Measurements from ENCODE around the gene OTOG.

Gene OTOG

DNA sequence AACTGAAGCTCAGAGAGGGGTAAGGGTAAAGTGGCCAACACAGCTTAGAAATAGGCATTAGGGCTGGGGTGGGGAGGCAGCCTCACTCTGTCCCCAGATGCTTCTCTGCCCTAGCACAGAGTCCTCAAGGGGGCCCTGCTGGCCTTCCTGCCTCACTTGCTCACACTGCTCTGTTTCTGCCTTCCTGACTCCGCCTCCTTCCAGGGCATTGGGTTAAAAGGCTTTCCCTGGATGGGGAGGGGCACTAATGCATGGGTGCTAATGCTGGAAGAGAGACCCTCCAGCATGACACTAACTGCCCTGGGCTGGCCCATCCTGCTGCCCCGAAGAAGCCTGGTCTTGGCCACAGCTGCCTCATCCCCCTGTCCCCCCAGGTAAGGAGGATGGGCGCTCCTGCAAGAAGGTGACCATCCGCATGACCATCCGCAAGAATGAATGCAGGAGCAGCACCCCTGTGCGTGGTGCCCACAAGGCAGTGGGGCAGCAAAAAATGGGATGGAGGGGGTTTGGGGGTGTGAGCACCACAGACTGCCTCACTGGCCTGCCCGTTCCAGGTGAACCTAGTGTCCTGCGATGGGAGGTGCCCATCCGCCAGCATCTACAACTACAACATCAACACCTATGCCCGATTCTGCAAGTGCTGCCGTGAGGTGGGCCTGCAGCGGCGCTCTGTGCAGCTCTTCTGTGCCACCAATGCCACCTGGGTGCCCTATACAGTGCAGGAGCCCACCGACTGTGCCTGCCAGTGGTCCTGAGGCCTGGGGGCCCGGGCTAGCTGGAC lies 98.3 kb downstream of the OTOG start:
- H3K36me3 ChIP-seq (replicated peaks; ENCODE audit: insufficient read depth, low read length): no peaks in the 10 kb centered on the region
- H2AFZ ChIP-seq (ENCODE audit: low read length): no peak overlapping the region
- H3K79me2 ChIP-seq (ENCODE audit: low read length): no peaks in the 10 kb centered on the region
- no peak overlapping the region for H3K4me2 ChIP-seq (ENCODE audit: low read depth, low read length)
- no peaks in the 10 kb centered on the region for H3K27me3 ChIP-seq (replicated peaks; ENCODE audit: insufficient read depth, low read length)
- no peaks in the 10 kb centered on the region for H3K4me1 ChIP-seq (ENCODE audit: low read length)
- DNase-seq: no peak
- no peak overlapping the region for H3K9ac ChIP-seq (ENCODE audit: low read length)
- no peak overlapping the region for H3K27ac ChIP-seq (ENCODE audit: low read length)
- H4K20me1 ChIP-seq (ENCODE audit: insufficient read depth, low read length): no peaks in the 10 kb centered on the region
- H3K4me3 ChIP-seq (ENCODE audit: low read length): no peak overlapping the region
- H3K9me2 ChIP-seq (replicated peaks; ENCODE audit: insufficient read depth, low read length): no peaks in the 10 kb centered on the region
- no peaks in the 10 kb centered on the region for H3F3A ChIP-seq (ENCODE audit: insufficient read depth, low read length)
- no peak for TF ChIP-seq EZH2 (optimal IDR thresholded peaks at IDR 0.05; ENCODE audit: low read depth, low read length)
- TF ChIP-seq EZH2phosphoT487 (IDR thresholded peaks at IDR 0.05; ENCODE audit: low read length): no peak
- TF ChIP-seq, protein P1, sequence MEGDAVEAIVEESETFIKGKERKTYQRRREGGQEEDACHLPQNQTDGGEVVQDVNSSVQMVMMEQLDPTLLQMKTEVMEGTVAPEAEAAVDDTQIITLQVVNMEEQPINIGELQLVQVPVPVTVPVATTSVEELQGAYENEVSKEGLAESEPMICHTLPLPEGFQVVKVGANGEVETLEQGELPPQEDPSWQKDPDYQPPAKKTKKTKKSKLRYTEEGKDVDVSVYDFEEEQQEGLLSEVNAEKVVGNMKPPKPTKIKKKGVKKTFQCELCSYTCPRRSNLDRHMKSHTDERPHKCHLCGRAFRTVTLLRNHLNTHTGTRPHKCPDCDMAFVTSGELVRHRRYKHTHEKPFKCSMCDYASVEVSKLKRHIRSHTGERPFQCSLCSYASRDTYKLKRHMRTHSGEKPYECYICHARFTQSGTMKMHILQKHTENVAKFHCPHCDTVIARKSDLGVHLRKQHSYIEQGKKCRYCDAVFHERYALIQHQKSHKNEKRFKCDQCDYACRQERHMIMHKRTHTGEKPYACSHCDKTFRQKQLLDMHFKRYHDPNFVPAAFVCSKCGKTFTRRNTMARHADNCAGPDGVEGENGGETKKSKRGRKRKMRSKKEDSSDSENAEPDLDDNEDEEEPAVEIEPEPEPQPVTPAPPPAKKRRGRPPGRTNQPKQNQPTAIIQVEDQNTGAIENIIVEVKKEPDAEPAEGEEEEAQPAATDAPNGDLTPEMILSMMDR (IDR thresholded peaks at IDR 0.05; ENCODE audit: low read length): no peak
- H3K9me3 ChIP-seq (replicated peaks; ENCODE audit: insufficient read depth, low read length): no peaks in the 10 kb centered on the region

DNA sequence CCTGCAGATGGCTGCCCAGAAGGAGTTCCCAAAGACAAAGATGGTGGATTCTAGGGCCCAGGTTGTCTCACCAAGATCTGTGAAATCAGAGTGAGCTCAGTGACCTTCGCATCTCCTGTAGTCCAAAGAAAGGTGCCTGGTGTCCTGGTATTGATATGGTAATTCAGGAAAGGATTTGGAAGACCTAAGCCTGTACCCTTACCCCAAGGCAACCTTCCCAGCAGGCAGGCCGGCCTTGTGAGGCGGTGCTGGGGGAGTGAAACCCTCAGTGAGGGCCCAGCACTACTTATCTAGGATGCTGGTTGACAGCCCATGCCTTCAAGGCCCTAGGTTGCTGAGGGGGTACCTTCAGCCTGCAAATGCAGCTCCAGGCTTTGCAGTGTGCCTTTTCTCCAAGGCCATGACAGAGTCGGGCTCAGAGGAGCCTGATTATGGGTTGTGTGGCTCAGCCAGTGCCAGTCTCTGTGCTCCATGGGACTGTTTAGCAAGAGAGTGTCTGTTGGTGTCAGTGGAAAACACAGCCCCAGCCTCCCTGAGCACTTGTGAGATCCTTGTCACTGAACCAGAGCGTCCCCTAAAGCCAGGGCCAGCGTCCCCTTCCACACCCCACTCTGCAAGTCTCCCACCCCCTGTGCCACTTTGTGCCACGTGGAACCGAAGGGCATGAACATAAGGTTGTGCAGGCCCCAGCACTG lies 99.5 kb downstream of the OTOG start:
- no peaks in the 10 kb centered on the region for H3K79me2 ChIP-seq (ENCODE audit: low read length)
- H4K20me1 ChIP-seq (ENCODE audit: insufficient read depth, low read length): no peaks in the 10 kb centered on the region
- H2AFZ ChIP-seq (ENCODE audit: low read length): no peak overlapping the region
- no peak overlapping the region for H3K4me2 ChIP-seq (ENCODE audit: low read depth, low read length)
- no peaks in the 10 kb centered on the region for H3F3A ChIP-seq (ENCODE audit: insufficient read depth, low read length)
- H3K9me2 ChIP-seq (replicated peaks; ENCODE audit: insufficient read depth, low read length): no peaks in the 10 kb centered on the region
- H3K9ac ChIP-seq (ENCODE audit: low read length): no peak overlapping the region
- H3K27ac ChIP-seq (ENCODE audit: low read length): no peak overlapping the region
- H3K27me3 ChIP-seq (replicated peaks; ENCODE audit: insufficient read depth, low read length): no peaks in the 10 kb centered on the region
- H3K4me3 ChIP-seq (ENCODE audit: low read length): no peak overlapping the region
- H3K9me3 ChIP-seq (replicated peaks; ENCODE audit: insufficient read depth, low read length): no peaks in the 10 kb centered on the region
- H3K36me3 ChIP-seq (replicated peaks; ENCODE audit: insufficient read depth, low read length): no peaks in the 10 kb centered on the region
- TF ChIP-seq EZH2phosphoT487 (IDR thresholded peaks at IDR 0.05; ENCODE audit: low read length): no peak
- DNase-seq: no peak
- no peaks in the 10 kb centered on the region for H3K4me1 ChIP-seq (ENCODE audit: low read length)

DNA sequence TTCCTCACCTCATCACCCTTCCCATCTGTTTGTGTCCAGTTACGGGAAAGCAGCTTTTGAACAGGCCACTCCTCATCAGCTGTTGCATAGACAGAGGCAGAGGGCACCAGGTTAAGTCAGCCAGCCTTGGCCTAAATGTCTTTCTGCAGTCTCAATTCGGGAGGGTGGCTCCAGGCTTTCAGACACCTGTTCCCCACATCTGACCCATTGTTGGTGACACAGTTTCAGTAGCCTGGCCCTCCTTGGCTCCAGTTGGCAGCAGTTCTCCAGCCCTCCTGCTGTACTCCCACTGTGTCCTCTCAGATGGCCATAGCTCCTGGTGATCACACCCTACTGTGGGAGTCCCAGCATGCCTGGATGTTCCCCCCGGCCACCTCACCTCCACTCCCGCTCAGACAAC lies 101.5 kb downstream of the OTOG start:
- no peak overlapping the region for H3K27ac ChIP-seq (ENCODE audit: low read length)
- H3K4me1 ChIP-seq (ENCODE audit: low read length): no peaks in the 10 kb centered on the region
- no peak overlapping the region for H3K9ac ChIP-seq (ENCODE audit: low read length)

More for the DNA sequence above, 101.5 kb downstream of the OTOG start:
- no peaks in the 10 kb centered on the region for H4K20me1 ChIP-seq (ENCODE audit: insufficient read depth, low read length)
- no peak overlapping the region for H3K4me2 ChIP-seq (ENCODE audit: low read depth, low read length)
- H3K79me2 ChIP-seq (ENCODE audit: low read length): no peaks in the 10 kb centered on the region
- no peaks in the 10 kb centered on the region for H3K27me3 ChIP-seq (replicated peaks; ENCODE audit: insufficient read depth, low read length)
- no peaks in the 10 kb centered on the region for H3F3A ChIP-seq (ENCODE audit: insufficient read depth, low read length)
- no peaks in the 10 kb centered on the region for H3K36me3 ChIP-seq (replicated peaks; ENCODE audit: insufficient read depth, low read length)
- no peak overlapping the region for H2AFZ ChIP-seq (ENCODE audit: low read length)
- no peak for DNase-seq
- no peak overlapping the region for H3K4me3 ChIP-seq (ENCODE audit: low read length)
- H3K9me3 ChIP-seq (replicated peaks; ENCODE audit: insufficient read depth, low read length): no peaks in the 10 kb centered on the region
- TF ChIP-seq EZH2phosphoT487 (IDR thresholded peaks at IDR 0.05; ENCODE audit: low read length) (no peak), EZH2 (optimal IDR thresholded peaks at IDR 0.05; ENCODE audit: low read depth, low read length) (no peak)
- TF ChIP-seq, protein P1 (IDR thresholded peaks at IDR 0.05; ENCODE audit: low read length): no peak
- no peaks in the 10 kb centered on the region for H3K9me2 ChIP-seq (replicated peaks; ENCODE audit: insufficient read depth, low read length)
